GM13977 (cell line): ENCODE data around the gene TCEA3.

ENCODE experiments used
- DNase-seq: peaks from one replicate; pipeline ENCODE4 v3.0.0; 2012; ENCODE audit warnings: low spot score
- in situ Hi-C: fragments of 300-500 bp; cut with MboI; formaldehyde crosslinking; loops from one replicate; pipeline ENCODE4 v1.12.0; 2022; ENCODE audit warnings: low sequenced_read_pairs, low pct_unique_long_range_greater_than_20kb, mixed read lengths, inconsistent platforms; ENCODE audit not compliant: unreplicated experiment
- TF ChIP-seq, protein P1 (sequence below): IDR thresholded peaks from 2 replicates; pipeline ENCODE4 v1.5.1; 2012; ENCODE audit warnings: mild to moderate bottlenecking, control low read depth; ENCODE audit not compliant: insufficient read depth; ENCODE audit errors: extremely low read depth, missing control alignments

Gene TCEA3

GRCh38 chr1:23469372-23469982 is 44.9 kb upstream of the TCEA3 start:
- in situ Hi-C loops = no loop called here
- no peak for DNase-seq
- TF ChIP-seq, protein P1, sequence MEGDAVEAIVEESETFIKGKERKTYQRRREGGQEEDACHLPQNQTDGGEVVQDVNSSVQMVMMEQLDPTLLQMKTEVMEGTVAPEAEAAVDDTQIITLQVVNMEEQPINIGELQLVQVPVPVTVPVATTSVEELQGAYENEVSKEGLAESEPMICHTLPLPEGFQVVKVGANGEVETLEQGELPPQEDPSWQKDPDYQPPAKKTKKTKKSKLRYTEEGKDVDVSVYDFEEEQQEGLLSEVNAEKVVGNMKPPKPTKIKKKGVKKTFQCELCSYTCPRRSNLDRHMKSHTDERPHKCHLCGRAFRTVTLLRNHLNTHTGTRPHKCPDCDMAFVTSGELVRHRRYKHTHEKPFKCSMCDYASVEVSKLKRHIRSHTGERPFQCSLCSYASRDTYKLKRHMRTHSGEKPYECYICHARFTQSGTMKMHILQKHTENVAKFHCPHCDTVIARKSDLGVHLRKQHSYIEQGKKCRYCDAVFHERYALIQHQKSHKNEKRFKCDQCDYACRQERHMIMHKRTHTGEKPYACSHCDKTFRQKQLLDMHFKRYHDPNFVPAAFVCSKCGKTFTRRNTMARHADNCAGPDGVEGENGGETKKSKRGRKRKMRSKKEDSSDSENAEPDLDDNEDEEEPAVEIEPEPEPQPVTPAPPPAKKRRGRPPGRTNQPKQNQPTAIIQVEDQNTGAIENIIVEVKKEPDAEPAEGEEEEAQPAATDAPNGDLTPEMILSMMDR = no peak

- in situ Hi-C loops = no loop called here
- DNase-seq = no peak
- TF ChIP-seq, protein P1 = no peak
These were observed 42.0 kb upstream of the TCEA3 start for GRCh38 chr1:23466423-23466989.

- DNase-seq = no peak
- in situ Hi-C loops = no loop called here
- TF ChIP-seq, protein P1 = no peak
These were observed 38.7 kb upstream of the TCEA3 start for GRCh38 chr1:23463286-23463685.

GRCh38 chr1:23462766-23463165 is 38.2 kb upstream of the TCEA3 start:
- in situ Hi-C loops = no loop called here
- no peak for DNase-seq
- TF ChIP-seq, protein P1 = no peak

DNA sequence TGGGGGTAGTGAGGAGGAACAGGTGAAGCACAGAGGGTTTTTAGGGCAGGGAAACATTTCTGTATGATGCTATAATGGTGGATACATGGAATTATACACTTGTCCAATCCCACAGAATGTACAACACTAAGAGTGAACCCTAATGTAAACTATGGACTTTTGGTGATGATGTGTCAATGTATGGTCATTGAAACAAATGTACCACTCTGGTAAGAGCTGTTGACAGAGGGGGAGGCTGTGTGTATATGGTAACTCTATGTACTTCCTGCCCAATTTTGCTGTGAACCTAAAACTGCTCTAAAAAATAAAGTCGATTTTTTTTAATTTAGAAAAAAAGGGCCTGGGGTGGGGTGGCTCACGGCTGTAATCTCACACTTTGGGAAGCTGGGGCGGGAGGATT is 36.5 kb upstream of the TCEA3 start:
- in situ Hi-C loops = no loop called here
- TF ChIP-seq, protein P1 = no peak
- no peak for DNase-seq

GRCh38 chr1:23460519-23460918 is 36.0 kb upstream of the TCEA3 start:
- in situ Hi-C loops = no loop called here
- DNase-seq = no peak
- TF ChIP-seq, protein P1 = no peak

DNA sequence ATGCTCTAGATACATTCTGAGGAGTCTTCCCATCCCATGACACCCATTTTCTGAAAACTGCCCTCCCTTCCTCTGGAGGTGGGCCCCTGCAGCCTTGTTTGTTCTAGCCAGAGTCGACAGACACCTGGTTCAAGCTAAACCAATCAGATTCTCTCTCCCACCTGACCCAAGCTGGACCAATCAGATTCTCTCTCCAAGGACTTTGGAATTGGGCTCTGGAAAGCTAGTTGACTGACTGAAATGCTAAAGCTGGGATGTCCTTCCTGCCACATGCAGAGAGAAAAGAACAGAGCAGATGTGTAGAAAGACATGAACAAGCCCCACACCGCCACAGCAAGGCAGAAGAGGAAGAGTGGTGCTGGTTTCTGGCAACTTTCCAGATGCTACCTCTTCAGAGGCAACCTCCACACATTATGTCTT is 34.8 kb upstream of the TCEA3 start:
- TF ChIP-seq, protein P1 = no peak
- in situ Hi-C loops = no loop called here
- no peak for DNase-seq
